ENCODE data around the gene NOVA2. TPM values are rescaled to one million over a fixed set of nuclear protein-coding genes. Genes with fewer than 3 reads are reported as not detected.

NOVA2 gene
- polyA plus RNA-seq, 1 donor from 2014 or later, result 9.3 TPM

- no peaks in the 10 kb centered on the region for H3K79me2 ChIP-seq (replicated peaks; ENCODE audit: insufficient read depth, low read length)
- H3K9ac ChIP-seq (ENCODE audit: low read length), result no peak within 1 kb of the TSS
- H3K36me3 ChIP-seq (ENCODE audit: insufficient read depth, low read length), result no peaks in the 10 kb centered on the region
- no peak for TF ChIP-seq RAD21 (conservative IDR thresholded peaks at IDR 0.05)
- no peaks in the 10 kb centered on the region for H4K20me1 ChIP-seq (ENCODE audit: insufficient read depth)
- no peak within 1 kb of the TSS for H3K27ac ChIP-seq (ENCODE audit: low read length)
- no peak within 1 kb of the TSS for H3K4me3 ChIP-seq (ENCODE audit: low read length)
- no peak within 1 kb of the TSS for H2AFZ ChIP-seq (ENCODE audit: low read depth, low read length)
- H3F3A ChIP-seq (ENCODE audit: insufficient read depth, low read length, poor library complexity, severe bottlenecking), result no peaks in the 10 kb centered on the region
- H3K9me3 ChIP-seq (ENCODE audit: low read length), result no peaks in the 10 kb centered on the region
- H3K27me3 ChIP-seq (ENCODE audit: insufficient read depth, low read depth, low read length), result no peaks in the 10 kb centered on the region
- H3K9me2 ChIP-seq (ENCODE audit: insufficient read depth, low read length), result no peaks in the 10 kb centered on the region
- no peak within 1 kb of the TSS for H3K4me2 ChIP-seq (ENCODE audit: low read length)
Measured at GRCh38 chr19:45913874-45914830, 59.5 kb downstream of the NOVA2 start, which contains the start of gene NANOS2. TSS of gene NANOS2 (minus strand) at chr19:45914778. CDS start at chr19:45914693, 85 bp downstream.

- Histone ChIP-seq H3K9me3 (ENCODE audit: low read length) (no peaks in the 10 kb centered on the region), H2AFZ (ENCODE audit: low read depth, low read length) (no peak overlapping the region), H3K27me3 (ENCODE audit: insufficient read depth, low read depth, low read length) (no peaks in the 10 kb centered on the region), H4K20me1 (ENCODE audit: insufficient read depth) (no peaks in the 10 kb centered on the region), H3F3A (ENCODE audit: insufficient read depth, low read length, poor library complexity, severe bottlenecking) (no peaks in the 10 kb centered on the region), H3K4me2 (ENCODE audit: low read length) (no peak overlapping the region), H3K79me2 (replicated peaks; ENCODE audit: insufficient read depth, low read length) (no peaks in the 10 kb centered on the region), H3K4me3 (ENCODE audit: low read length) (no peak overlapping the region), H3K9me2 (ENCODE audit: insufficient read depth, low read length) (no peaks in the 10 kb centered on the region), H3K27ac (ENCODE audit: low read length) (no peak overlapping the region), H3K36me3 (ENCODE audit: insufficient read depth, low read length) (no peaks in the 10 kb centered on the region), H3K9ac (ENCODE audit: low read length) (no peak overlapping the region)
- TF ChIP-seq REST (IDR thresholded peaks at IDR 0.05; ENCODE audit: borderline replicate concordance) (no peak), EP300 (conservative IDR thresholded peaks at IDR 0.05; ENCODE audit: poor library complexity, severe bottlenecking) (no peak), CTCF (IDR thresholded peaks at IDR 0.05; ENCODE audit: poor library complexity, severe bottlenecking) (no peak), TAF1 (IDR thresholded peaks at IDR 0.05; ENCODE audit: low read depth) (no peak), MXI1 (conservative IDR thresholded peaks at IDR 0.05; ENCODE audit: poor library complexity, severe bottlenecking) (no peak), SMC3 (conservative IDR thresholded peaks at IDR 0.05; ENCODE audit: poor library complexity) (no peak), POLR2AphosphoS5 (IDR thresholded peaks at IDR 0.05) (no peak)
Measured at GRCh38 chr19:45911291-45911690, 62.4 kb downstream of the NOVA2 start.

Measured in neural cell (in vitro differentiated cells).